Lower leg skin (tissue), 4 donors: ENCODE data around the gene CD9. TPM values are rescaled to one million over a fixed set of nuclear protein-coding genes. Genes with fewer than 3 reads are reported as not detected.

Experiments used
- DNase-seq, 2 donors: peaks; one replicate each; pipeline ENCODE4 v3.0.0-alpha.2; 2019; ENCODE audit warnings: low spot score in 2 of 2
- H3K4me3 ChIP-seq: fragments of 200-600 bp; sonication (generic); 2 replicates; pipeline ENCODE4 v1.5.1; 2017; ENCODE audit warnings: mild to moderate bottlenecking, low read depth; ENCODE audit not compliant: poor library complexity, severe bottlenecking
- POLR2A ChIP-seq, 2 donors: fragments of 450-650 bp; IDR thresholded peaks; one replicate each; pipeline ENCODE4 v1.6.1; 2016 to 2017; ENCODE audit warnings: antibody characterized with exemption in 2 of 2, mild to moderate bottlenecking in 1 of 2, moderate library complexity in 1 of 2
- WGBS, 2 donors: methylation state at CpG; one replicate each; pipeline ENCODE4 v1.1.5; 2018; 5-methylcytosine and 5-hydroxymethylcytosine counted together
- intact Hi-C: fragments of 100-400 bp; cut with DNase I; formaldehyde crosslinking; loops from one replicate; pipeline ENCODE4 v1.15.0; 2023; ENCODE audit warnings: low total_unique reads
- total RNA-seq, 4 donors: library from RNA; depleted of rRNA; stranded (reverse); fragments of >200 nt; gene quantifications; one replicate each; pipeline ENCODE4 v1.1.0, GENCODE V29; 2016
- TF ChIP-seq, protein P1 (sequence below), 3 donors: fragments of 450-650 bp; IDR thresholded peaks; one replicate each; pipeline ENCODE4 v1.5.1; 2016; ENCODE audit warnings: antibody characterized with exemption in 3 of 3, mild to moderate bottlenecking in 3 of 3, moderate library complexity in 2 of 3

CD9 gene
- total RNA-seq, 4 donors from 2014 or later = 378 to 494 (median 412) TPM

DNA sequence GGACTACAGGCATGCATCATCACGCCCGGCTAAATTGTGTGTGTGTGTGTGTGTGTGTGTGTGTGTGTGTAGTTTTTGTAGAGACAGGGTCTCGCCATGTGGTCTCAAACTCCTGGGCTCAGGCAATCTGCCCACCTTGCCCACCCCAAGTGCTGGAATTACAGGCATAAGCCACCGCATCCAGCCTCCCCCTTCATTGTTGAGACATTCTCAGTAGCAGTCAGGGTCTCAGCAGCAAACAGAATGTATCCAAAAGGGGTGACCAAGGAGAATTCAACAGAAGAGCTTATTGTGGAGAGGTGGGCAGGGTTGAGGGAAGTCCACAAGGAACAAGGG lies 73.0 kb downstream of the CD9 start:
- intact Hi-C loops = no loop called here
- WGBS, 2 donors = 56 to 65% methylated on average over 4 of the region's 4 CpGs
- no peak overlapping the region for H3K4me3 ChIP-seq
- DNase-seq = no peak
- no peak for TF ChIP-seq POLR2A (IDR thresholded peaks at IDR 0.05)
- TF ChIP-seq, protein P1, sequence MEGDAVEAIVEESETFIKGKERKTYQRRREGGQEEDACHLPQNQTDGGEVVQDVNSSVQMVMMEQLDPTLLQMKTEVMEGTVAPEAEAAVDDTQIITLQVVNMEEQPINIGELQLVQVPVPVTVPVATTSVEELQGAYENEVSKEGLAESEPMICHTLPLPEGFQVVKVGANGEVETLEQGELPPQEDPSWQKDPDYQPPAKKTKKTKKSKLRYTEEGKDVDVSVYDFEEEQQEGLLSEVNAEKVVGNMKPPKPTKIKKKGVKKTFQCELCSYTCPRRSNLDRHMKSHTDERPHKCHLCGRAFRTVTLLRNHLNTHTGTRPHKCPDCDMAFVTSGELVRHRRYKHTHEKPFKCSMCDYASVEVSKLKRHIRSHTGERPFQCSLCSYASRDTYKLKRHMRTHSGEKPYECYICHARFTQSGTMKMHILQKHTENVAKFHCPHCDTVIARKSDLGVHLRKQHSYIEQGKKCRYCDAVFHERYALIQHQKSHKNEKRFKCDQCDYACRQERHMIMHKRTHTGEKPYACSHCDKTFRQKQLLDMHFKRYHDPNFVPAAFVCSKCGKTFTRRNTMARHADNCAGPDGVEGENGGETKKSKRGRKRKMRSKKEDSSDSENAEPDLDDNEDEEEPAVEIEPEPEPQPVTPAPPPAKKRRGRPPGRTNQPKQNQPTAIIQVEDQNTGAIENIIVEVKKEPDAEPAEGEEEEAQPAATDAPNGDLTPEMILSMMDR (IDR thresholded peaks at IDR 0.05) = no peak

- intact Hi-C loops = no loop called here
Observed at GRCh38 chr12:6273541-6274230, 73.5 kb downstream of the CD9 start.

GRCh38 chr12:6274231-6275221 lies 74.3 kb downstream of the CD9 start:
- no peak for TF ChIP-seq POLR2A (IDR thresholded peaks at IDR 0.05)
- TF ChIP-seq, protein P1 (IDR thresholded peaks at IDR 0.05) = no peak
- intact Hi-C loops = no loop called here
- DNase-seq = no peak
- 75% methylated on average over 12 of the region's 12 CpGs for WGBS, 2 donors
- no peak overlapping the region for H3K4me3 ChIP-seq

More at GRCh38 chr12:6273541-6274230, 73.5 kb downstream of the CD9 start:
- H3K4me3 ChIP-seq = no peak overlapping the region
- no peak for DNase-seq
- 34 to 42% methylated on average over 7 to 9 of the region's 9 CpGs for WGBS, 2 donors
- TF ChIP-seq, protein P1 (IDR thresholded peaks at IDR 0.05) = no peak
- TF ChIP-seq POLR2A (IDR thresholded peaks at IDR 0.05) = no peak

- DNase-seq = no peak
- H3K4me3 ChIP-seq = no peak overlapping the region
- 69 to 72% methylated on average over 16 of the region's 16 CpGs for WGBS, 2 donors
- intact Hi-C loops = no loop called here
- TF ChIP-seq POLR2A (IDR thresholded peaks at IDR 0.05) = no peak
- TF ChIP-seq, protein P1 (IDR thresholded peaks at IDR 0.05) = no peak
Observed at GRCh38 chr12:6275928-6276887, 76.0 kb downstream of the CD9 start.

GRCh38 chr12:6276956-6277620 lies 76.9 kb downstream of the CD9 start:
- TF ChIP-seq POLR2A (IDR thresholded peaks at IDR 0.05) = no peak
- TF ChIP-seq, protein P1 (IDR thresholded peaks at IDR 0.05) = no peak
- intact Hi-C loops = no loop called here
- WGBS, 2 donors = 58 to 63% methylated on average over 7 of the region's 7 CpGs

More at GRCh38 chr12:6276956-6277620, 76.9 kb downstream of the CD9 start:
- no peak for DNase-seq
- H3K4me3 ChIP-seq = no peak overlapping the region
